LNCAP (cell line): ENCODE data around the gene SMIM9.
A peak's percentile ranks its signal among the peaks of the same experiment; 100 is the strongest.

Experiments
- TF ChIP-seq, protein P1 (sequence below): fragments of 450-650 bp; IDR thresholded peaks from 2 replicates; pipeline ENCODE4 v1.5.1; 2017; ENCODE audit warnings: mild to moderate bottlenecking

SMIM9 gene

DNA sequence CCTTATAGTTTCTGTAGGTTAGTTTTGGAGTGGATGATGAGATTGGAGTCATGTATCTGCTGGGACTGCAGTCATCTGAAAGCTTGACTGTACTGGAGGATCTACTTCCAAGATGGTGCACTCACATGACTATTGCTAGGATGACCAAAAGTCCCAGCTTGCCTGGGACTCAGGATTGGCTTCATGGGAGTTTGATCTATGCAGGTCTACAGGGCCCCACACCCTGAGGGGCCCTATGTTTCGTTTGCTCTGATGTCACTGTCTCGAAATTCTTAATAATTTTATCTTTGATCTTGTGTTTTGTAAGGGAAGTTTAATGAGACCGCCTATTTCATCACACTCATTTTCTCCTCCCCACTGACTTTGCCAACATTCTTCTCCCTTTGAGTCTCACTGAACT, at the start of gene SMIM9:
Gene SMIM9 (minus strand): TSS at position 101 of the 400 bp plus-strand sequence. CDS start 3,806 bp downstream, outside the sequence.
- TF ChIP-seq, protein P1, sequence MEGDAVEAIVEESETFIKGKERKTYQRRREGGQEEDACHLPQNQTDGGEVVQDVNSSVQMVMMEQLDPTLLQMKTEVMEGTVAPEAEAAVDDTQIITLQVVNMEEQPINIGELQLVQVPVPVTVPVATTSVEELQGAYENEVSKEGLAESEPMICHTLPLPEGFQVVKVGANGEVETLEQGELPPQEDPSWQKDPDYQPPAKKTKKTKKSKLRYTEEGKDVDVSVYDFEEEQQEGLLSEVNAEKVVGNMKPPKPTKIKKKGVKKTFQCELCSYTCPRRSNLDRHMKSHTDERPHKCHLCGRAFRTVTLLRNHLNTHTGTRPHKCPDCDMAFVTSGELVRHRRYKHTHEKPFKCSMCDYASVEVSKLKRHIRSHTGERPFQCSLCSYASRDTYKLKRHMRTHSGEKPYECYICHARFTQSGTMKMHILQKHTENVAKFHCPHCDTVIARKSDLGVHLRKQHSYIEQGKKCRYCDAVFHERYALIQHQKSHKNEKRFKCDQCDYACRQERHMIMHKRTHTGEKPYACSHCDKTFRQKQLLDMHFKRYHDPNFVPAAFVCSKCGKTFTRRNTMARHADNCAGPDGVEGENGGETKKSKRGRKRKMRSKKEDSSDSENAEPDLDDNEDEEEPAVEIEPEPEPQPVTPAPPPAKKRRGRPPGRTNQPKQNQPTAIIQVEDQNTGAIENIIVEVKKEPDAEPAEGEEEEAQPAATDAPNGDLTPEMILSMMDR, result no peak

DNA sequence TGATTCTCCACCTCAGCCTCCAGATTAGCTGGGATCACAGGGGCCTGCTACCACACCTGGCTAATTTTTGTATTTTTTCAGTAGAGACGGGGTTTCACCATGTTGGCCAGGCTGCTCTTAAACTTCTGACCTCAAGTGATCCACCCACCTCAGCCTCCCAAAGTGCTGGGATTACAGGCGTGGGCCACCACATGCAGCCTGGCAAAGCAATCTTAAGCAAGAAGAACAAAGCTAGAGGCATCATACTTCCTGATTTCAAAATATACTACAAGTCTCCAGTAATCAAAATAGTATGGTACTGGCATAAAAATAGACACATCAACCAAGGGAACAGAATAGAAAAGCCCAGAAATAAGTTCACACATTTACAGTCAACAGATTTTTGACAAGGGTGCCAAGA, 38.9 kb upstream of the SMIM9 start:
- TF ChIP-seq, protein P1, result no peak

DNA sequence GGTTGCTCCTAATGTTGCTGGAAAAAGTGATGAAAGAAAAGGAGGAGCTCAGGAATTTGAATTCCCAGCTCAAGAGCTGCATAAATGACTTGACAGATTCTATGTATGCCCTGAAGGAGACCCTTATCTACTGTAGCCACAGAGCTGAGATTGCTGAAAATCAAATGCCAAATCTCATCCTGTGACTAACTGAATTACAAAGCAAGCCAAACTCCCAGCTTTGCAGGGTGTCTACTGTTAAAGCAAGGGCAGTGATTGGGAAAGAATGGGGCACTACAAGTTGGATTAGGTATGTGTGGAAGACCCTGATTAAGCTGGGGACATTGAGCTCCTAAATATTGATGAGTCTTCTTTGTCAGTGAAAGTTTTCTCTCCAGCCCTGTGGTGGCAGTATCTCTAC, 20.8 kb upstream of the SMIM9 start:
- TF ChIP-seq, protein P1, result no peak

DNA sequence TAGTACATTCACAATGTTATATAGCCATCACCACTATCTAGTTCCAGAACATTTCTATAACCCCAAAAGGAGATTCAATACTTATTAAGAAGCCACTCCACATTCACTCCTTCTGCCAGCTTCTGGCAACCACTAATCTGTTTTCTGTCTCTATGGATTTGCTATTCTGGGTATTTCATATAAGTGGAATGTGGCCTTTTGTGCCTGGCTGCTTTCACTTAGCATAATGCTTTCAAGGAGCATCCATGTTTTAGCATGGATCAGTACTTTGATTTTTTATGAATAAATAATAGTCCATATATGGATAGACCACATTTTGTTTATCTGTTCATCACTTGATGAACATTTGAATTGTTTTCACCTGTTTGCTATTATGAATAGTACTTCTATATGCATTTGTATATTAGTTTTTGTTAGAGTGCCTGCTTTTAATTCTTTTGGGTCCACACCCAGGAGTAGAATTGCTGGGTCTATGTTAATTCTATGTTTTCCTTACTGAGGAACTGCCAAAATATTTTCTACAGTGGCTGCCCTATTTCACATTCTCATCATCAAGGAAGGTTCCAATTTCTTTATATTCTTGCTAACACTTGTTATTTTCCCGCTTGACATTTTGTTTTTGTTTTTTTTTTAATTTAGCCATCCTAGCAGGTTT, 16.6 kb upstream of the SMIM9 start:
- TF ChIP-seq, protein P1, result no peak

DNA sequence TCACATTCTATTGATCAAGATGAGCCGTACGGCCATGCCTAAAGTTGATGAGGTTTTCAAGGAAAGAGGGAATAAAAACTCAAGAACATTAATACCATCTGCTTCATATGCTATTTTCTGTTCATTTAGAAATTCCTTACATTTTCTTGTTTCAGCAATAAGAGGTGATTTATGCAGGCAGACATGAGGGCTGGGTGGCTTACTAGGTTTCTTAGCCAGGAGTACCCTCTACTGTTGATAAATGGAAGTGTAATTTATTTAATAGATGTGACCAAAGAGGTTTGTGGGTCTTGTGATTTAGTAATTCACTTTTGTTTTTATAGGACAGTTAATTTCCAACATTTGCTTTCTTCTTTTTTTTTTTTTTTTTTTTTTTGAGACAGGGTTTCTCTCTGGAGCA, 6.4 kb upstream of the SMIM9 start:
- TF ChIP-seq, protein P1, result peak; percentile 37; the same call in 1 of the 2 replicates

DNA sequence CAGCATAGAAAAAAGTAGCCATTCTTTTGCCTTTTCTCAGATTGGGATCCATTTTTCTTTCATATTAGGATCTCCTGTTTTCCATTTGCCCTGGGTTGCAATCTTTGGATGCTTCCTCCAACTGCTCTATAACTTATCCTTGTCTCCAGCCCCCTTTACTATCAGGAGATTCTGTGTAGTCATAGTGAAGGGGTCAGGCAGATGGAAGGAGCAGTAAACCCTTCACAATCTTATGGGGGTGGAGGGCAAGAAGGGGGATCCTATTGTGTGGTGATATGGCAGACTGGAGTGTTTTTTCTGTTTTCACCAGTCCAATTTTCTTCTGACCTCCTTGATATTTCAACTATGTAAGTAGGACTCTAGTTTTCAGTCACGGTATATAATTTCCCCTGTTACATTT, 1.7 kb upstream of the SMIM9 start:
- TF ChIP-seq, protein P1, result no peak

DNA sequence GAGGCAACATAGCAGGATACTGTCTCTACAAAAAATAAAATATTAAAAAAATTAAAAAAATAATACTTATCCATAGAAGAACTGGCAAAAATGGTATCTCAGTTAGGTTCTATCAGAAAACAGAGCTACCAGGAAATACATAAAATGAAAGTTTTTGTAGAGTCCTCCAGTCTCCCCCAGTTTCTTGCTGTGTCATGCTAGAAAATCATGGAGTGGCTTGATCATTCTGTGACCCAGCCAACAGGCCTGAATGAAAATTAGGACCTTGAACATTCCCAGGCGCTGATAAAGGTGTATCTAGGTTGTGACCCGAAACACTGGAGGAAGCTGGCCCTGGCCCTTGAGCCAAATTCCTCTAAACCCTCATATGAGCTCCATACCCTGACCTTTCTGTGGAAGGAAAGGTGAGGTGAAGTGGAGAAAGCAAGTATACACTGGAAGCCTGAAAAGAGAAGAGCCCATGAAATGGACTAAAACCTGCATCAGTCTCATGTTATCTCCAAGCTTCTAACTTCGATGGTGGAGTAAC, 652 bp downstream of the SMIM9 start:
- TF ChIP-seq, protein P1, result no peak
